Stimulated activated CD4-positive, alpha-beta T cell treated with anti-CD3 and anti-CD28 coated beads, Interleukin-12 subunit alpha, Interleukin-12 subunit beta, amount 100 ng/mL, for 4 hours (primary cell): ENCODE results near the gene FAM236D.
"Not testable (repeated sequence)": the region's sequence is repeated elsewhere in the genome, so short reads cannot be mapped to it uniquely, and the experiment has no call there.

Experiments
- DNase-seq: peaks from one replicate; pipeline ENCODE4 v3.0.0-alpha.2; 2020

FAM236D gene

DNA sequence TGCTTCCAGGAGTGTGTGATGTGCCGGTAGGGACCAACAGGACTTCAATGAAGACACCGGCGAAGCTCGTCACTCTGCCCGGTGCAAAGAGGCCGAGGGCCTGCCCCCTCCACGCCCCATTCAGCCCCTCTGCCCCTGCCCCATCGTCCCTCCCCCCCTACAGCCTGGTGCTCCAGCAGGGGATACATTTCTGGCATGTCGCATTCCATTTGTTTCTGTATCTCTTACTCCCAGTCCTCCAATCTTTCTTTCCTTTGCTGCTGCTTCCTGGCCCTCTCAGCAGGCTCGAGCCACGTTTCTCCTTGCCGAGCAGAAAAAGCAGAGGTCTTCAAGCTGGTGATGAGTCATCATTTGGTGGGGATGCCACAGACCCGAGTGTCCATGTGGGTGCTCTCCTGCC is at the start of gene FAM236D:
TSS of gene FAM236D (minus strand) at position 101 of the 400 bp plus-strand sequence. CDS start at position 1, 100 bp downstream.
- DNase-seq = not testable (repeated sequence)

DNA sequence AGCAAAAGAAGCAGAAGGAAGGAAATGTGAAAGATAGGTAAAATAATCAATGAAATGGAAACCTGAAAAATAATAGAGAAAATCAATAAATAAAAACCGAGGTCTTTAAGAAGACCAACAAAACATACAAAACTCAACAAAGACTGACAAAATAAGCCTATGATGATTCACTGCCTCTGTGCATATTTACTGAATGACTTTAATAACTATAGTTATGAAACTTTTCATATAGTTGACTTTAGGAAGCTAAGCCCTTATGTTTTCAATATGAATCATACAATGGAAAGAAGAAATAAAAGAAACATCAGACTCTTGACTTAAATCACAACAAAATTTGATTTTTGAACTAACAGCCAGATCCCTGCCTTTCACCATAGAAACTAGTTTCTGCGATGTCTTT is 29.5 kb upstream of the FAM236D start:
- DNase-seq = not testable (repeated sequence)

DNA sequence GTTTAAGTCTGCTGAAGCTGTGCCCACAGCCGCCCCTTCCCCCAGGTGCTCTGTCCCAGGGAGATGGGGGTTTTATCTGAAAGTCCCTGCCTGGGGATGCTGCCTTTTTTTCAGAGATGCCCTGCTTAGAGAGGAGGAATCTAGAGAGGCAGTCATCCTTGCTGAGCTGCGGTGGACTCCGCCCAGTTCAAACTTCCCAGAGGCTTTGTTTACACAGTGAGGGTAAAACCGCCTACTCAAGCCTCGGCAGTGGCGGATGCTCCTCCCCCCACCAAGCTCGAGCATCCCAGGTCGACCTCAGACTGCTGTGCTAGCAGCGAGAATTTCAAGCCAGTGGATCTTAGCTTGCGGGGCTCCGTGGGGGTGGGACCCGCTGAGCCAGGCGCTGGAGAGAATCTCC is 22.7 kb upstream of the FAM236D start:
- not testable (repeated sequence) for DNase-seq

DNA sequence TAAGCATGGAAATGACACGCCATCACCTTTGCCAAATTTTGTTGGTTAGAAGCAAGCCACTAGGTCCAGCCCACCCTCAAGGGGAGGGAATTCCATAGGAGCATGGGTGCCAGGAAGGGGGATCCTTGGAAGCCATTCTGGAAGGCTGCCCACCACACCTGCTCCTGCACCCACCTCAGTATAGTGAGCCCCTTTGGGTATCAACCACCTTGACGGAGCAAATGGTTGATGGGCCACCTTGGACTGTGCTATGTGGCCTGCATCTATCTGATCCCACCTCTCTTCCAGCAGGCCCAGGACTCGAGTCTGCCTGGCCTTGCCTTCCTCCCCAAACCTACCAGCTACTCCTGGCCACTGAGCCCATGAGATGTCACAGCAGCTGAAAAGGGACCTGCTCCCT is 17.6 kb downstream of the FAM236D start:
- not testable (repeated sequence) for DNase-seq

DNA sequence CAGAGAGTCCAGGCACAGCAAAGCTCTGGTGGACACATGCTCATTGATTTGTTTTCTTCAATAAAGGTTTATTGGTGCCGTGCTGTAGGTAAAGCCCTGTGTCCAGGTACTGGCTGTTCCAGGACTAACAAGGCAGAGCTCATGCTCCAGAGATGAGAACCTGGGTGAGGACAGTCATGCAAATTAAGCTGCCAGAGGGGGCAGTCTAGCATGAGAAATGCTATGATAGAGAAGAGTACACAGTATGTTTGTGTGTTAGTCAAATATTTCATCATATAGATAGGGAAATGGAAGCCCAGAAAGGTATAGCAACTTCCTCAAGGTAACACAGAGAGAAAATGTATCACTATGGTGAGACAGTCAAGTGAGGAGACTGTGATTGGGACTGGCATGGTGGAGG is 19.9 kb downstream of the FAM236D start:
- DNase-seq = not testable (repeated sequence)

DNA sequence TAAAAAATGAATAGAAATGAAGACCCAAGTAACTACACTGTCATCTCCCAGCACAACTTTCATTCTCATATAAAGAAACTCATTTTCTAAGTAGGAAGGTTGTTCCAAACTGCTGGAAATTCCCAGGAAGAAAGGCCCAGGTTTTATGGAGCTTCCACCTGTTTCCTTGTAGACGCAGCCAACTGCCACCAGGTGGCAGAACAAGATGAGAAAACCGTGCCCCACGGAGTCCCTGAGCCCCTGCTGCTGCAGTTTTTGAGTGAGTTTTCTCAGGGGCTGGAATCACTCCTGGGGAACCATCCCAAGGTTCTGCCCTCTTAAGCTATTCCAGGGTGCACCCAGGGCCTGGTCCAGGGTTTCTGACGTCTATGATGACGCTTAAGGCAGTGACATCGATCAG is 24.0 kb downstream of the FAM236D start:
- not testable (repeated sequence) for DNase-seq

DNA sequence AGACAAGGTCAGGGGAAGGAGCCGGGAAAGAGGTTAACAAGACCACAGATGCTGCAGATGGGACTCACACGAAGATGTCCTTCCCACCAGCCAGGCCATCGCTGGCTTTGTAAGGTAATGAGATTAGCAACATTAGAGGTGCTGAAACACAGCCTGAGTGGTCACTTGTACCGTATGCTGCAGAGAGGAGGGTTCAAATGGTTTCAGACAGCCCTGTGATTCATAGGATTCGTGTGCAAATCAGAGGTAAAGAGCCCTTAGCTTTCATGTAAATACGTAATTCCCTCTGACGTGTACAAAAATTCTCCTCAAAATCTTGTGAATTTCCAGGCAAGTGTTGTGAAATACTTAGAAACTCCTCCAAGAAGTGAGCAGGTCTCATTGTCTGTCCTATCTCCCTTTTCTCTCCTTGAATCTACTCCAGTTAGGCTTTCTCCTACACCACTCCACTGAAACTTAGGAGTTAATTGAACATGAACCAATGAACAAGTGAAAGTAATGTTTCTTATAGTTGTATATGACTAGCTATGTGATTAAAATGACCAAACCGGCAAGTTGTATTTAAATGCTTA is 24.6 kb downstream of the FAM236D start:
- not testable (repeated sequence) for DNase-seq

DNA sequence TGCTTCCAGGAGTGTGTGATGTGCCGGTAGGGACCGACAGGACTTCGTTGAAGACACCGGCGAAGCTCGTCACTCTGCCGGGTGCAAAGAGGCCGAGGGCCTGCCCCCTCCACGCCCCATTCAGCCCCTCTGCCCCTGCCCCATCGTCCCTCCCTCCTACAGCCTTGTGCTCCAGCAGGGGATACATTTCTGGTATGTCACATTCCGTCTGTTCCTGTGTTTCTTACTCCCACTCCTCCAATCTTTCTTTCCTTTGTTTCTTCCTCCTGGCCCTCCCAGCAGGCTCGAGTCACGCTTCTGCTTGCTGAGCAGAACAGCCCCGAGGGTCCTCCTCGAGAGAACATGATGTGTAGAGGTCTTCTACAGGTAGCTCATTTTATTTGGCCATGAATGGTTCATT is 25.4 kb downstream of the FAM236D start, which contains the start of gene FAM236B:
TSS of gene FAM236B (minus strand) at position 101 of the 400 bp plus-strand sequence. CDS start at position 1, 100 bp downstream.
- not testable (repeated sequence) for DNase-seq

DNA sequence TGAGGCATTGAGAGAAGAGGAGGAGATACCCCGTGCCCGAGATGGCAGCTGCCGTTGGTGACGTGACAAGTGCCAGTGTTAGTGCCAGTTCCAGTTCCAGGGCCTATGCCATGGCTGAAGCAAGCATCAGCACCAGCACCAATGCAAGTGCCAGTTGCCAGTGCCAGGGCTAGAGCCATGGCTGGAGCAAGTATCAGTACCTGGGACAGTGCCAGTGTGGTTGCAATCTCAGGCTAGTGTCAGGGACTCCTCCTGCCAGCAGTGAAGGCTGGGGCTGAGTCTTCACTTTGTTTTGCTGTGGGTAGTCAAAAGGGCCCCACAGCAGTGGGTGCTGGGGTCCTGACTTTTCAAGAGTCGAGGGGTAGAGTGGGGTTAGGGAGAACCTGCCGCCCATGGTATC is 29.9 kb downstream of the FAM236D start:
- not testable (repeated sequence) for DNase-seq

DNA sequence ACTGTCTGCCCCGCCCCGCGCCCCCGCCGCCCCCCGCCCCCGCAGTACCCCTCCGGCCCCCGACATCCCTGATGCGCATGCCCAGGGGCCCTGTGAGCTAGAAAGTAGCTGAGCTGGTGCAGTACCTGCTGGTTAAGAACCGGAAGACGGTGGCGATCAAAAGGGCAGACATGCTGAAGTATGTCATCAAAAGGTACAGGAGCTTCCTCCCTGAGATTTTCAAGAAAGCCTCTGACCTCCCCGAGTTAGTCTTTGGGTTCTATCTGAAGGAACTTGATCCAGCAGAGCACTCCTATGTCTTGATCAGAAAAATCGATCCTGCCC is 30.6 kb downstream of the FAM236D start:
- DNase-seq = not testable (repeated sequence)

DNA sequence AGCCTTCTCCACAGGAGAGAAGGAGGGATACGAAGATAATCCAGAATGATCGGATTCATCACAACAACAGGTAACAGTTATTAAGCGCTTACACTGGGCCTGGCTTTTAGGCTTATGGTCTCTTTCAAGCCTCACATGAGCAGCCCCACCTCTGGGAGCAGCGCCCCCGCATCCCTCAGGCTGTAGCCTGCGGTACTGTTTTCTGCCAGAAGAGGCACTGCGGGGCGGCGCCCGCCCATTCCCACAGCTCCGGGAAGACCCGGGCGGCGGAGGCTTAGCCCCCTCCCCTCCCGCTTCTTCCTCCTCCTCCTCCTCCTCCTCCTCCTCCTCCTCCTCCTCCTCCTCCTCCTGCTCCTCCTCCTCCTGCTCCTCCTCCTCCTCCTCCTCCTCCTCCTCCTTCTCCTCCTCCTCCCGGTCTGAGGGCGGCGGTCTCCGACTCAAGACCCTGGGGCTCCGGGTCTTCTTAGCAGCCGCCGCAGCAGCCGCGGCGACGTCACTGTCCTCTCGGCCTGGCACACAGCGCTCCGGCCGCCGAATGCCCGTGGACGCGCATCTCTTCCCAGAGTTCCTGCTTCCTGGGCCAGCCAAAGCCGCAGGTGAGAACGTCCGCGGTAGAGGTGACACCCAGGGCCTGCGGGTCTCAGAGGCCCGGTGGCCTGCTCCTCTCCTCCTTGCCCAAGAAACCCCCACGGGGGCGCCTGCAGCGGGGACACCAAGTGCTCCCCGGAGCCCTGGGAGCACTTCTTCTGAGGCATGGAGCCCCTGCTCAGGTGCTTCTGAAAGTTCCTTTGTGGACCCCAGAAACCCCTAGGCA is 31.1 kb downstream of the FAM236D start, which contains the start of gene DMRTC1B:
TSS of gene DMRTC1B (plus strand) at position 238 of the 814 bp plus-strand sequence. CDS start 68,246 bp downstream, outside the sequence.
- not testable (repeated sequence) for DNase-seq

DNA sequence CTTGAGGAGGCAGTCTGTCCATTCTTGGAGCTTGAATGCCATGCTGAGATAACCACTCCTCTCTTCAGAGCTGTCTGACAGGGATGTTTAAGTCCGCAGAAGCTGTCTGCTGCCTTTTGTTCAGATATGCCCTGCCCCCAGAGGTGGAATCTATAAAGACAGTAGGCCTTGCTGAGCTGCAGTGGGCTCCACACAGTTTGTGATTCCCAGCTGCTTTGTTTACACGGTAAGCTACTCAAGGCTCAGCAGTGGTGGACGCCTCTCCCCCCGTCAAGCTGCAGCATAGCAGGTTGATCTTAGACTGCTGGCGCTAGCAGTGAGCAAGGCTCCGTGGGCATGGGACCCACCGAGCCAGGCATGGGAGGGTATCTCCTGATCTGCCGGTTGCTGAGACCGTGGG is 47.6 kb downstream of the FAM236D start:
- not testable (repeated sequence) for DNase-seq
